HUES64 (cell line): Measurements from ENCODE around the gene PTPN18.
"Not testable (repeated sequence)": the region's sequence is repeated elsewhere in the genome, so short reads cannot be mapped to it uniquely, and the experiment has no call there.

Experiments used
- H3K27ac ChIP-seq: 2 replicates; pipeline ENCODE4 v1.7.0; 2013; ENCODE audit warnings: low read depth, low read length, inconsistent platforms
- H3K27me3 ChIP-seq: 2 replicates; pipeline ENCODE4 v1.6.1; 2013; ENCODE audit warnings: mild to moderate bottlenecking, low read length; ENCODE audit not compliant: insufficient read depth
- H3K36me3 ChIP-seq: 2 replicates; pipeline ENCODE4 v1.6.1; 2013; ENCODE audit warnings: mild to moderate bottlenecking, low read length; ENCODE audit not compliant: insufficient read depth
- H3K4me1 ChIP-seq: 2 replicates; pipeline ENCODE4 v1.6.1; 2013; ENCODE audit warnings: mild to moderate bottlenecking, low read length, moderate library complexity; ENCODE audit not compliant: insufficient read depth
- H3K4me3 ChIP-seq: 2 replicates; pipeline ENCODE4 v1.5.1; 2013; ENCODE audit warnings: mild to moderate bottlenecking, low read length, moderate library complexity
- H3K9ac ChIP-seq: 2 replicates; pipeline ENCODE4 v1.6.1; 2013; ENCODE audit warnings: mild to moderate bottlenecking, low read depth, low read length
- H3K9me3 ChIP-seq: 2 replicates; pipeline ENCODE4 v1.6.1; 2013; ENCODE audit warnings: low read depth, low read length; ENCODE audit not compliant: insufficient read depth
- WGBS: fragments of 150-250, 120-280 bp; methylation state at CpG from one replicate; pipeline ENCODE4 v1.1.7; 2013; ENCODE audit warnings: missing lambda C conversion rate; 5-methylcytosine and 5-hydroxymethylcytosine counted together

PTPN18 gene

DNA sequence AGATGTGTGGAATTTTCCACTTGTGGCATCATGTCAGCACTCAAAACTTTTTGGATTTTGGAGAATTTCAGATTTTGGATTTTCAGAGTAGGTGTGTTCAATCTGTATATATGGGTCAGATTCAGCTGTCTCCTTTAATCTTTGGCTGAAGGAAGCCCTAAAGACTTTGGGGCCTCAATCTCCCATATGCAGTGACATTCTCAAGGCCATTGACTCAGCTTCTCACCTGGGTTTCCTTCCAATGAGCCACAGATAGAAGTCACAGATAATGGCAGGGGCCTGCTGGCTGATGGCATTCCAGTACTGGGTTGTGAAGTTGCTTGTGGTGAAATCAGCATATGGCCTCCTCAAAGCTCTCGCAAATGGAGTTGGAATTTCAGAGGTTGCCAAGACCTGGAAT lies 63.0 kb downstream of the PTPN18 start:
- H3K27ac ChIP-seq, H3K4me3 ChIP-seq, H3K36me3 ChIP-seq, H3K27me3 ChIP-seq, H3K9ac ChIP-seq, H3K9me3 ChIP-seq, H3K4me1 ChIP-seq: not testable (repeated sequence)
- WGBS: 85% methylated on average over 1 of the region's 1 CpG
